IMR-90 (cell line): ENCODE measurements around the gene VSIG10L. TPM values are rescaled to one million over a fixed set of nuclear protein-coding genes. Genes with fewer than 3 reads are reported as not detected.

Experiments used
- ATAC-seq: fragments of 200-7000 bp; cut with Tn5 transposase; 2 replicates; pipeline ENCODE4 v1.9.1; 2020; ENCODE audit warnings: low read depth, mild to moderate bottlenecking, moderate library complexity
- BruUV-seq: library from RNA; stranded (reverse); fragments of 400-500 nt; replicated peaks from 2 replicates; lab custom pipeline; 2021; lab: Mats Ljungman, UMichigan
- CTCF ChIA-PET: fragments of 300-600 bp; formaldehyde crosslinking; extraction: SDS; loops from one replicate; lab custom pipeline; 2021; ENCODE audit warnings: antibody characterized with exemption; lab: Yijun Ruan, JAX
- POLR2A ChIA-PET: fragments of 300-600 bp; sonication (Branson Sonifier 250); formaldehyde crosslinking; loops from one replicate; lab custom pipeline; 2022; ENCODE audit warnings: antibody characterized with exemption; ENCODE audit not compliant: unreplicated experiment; lab: Charles Lee
- DNase-seq: peaks from one replicate; pipeline ENCODE4 v3.0.0; 2013
- H2AFZ ChIP-seq: replicated peaks from 2 replicates; pipeline ENCODE3; 2013; ENCODE audit warnings: low read length, mild to moderate bottlenecking; ENCODE audit not compliant: poor library complexity
- H2AK5ac ChIP-seq: 2 replicates; pipeline ENCODE4 v1.6.1; 2013; ENCODE audit warnings: low read depth, low read length, inconsistent platforms
- H2AK9ac ChIP-seq: replicated peaks from 2 replicates; pipeline ENCODE3; 2013; ENCODE audit warnings: mild to moderate bottlenecking, low read depth, low read length, moderate library complexity; ENCODE audit not compliant: poor library complexity
- H2BK120ac ChIP-seq: 2 replicates; pipeline ENCODE4 v1.6.1; 2013; ENCODE audit warnings: low read depth, low read length, inconsistent platforms
- H2BK15ac ChIP-seq: 3 replicates; pipeline ENCODE4 v1.6.1; 2013; ENCODE audit warnings: low read depth, low read length, inconsistent platforms
- H2BK20ac ChIP-seq: 2 replicates; pipeline ENCODE4 v1.6.1; 2013; ENCODE audit warnings: low read depth, mild to moderate bottlenecking, inconsistent platforms, low read length, moderate library complexity
- H2BK5ac ChIP-seq: 2 replicates; pipeline ENCODE4 v1.6.1; 2013; ENCODE audit warnings: mild to moderate bottlenecking, low read depth, low read length, inconsistent platforms; ENCODE audit not compliant: poor library complexity, severe bottlenecking
- H3K14ac ChIP-seq: replicated peaks from 2 replicates; pipeline ENCODE4 v1.6.1; 2013; ENCODE audit warnings: low read depth, low read length, inconsistent platforms
- H3K18ac ChIP-seq: 2 replicates; pipeline ENCODE4 v1.6.1; 2013; ENCODE audit warnings: low read depth, low read length, control low read depth
- H3K23ac ChIP-seq: 2 replicates; pipeline ENCODE4 v1.6.1; 2013; ENCODE audit warnings: low read depth, low read length, inconsistent platforms
- H3K27ac ChIP-seq: 2 replicates; pipeline ENCODE4 v1.5.1; 2013; ENCODE audit warnings: mild to moderate bottlenecking, control low read depth, low read length; ENCODE audit not compliant: insufficient read depth
- H3K27me3 ChIP-seq: 2 replicates; pipeline ENCODE4 v1.6.1; 2013; ENCODE audit warnings: low read length; ENCODE audit not compliant: control insufficient read depth, insufficient read depth
- H3K36me3 ChIP-seq: 2 replicates; pipeline ENCODE4 v1.6.1; 2013; ENCODE audit warnings: low read length, mixed read lengths; ENCODE audit not compliant: control insufficient read depth, insufficient read depth
- H3K4ac ChIP-seq: 2 replicates; pipeline ENCODE4 v1.6.1; 2013; ENCODE audit warnings: low read depth, low read length, inconsistent platforms
- H3K4me1 ChIP-seq: 2 replicates; pipeline ENCODE4 v1.6.1; 2013; ENCODE audit warnings: low read length, mixed read lengths; ENCODE audit not compliant: control insufficient read depth, insufficient read depth
- H3K4me2 ChIP-seq: 2 replicates; pipeline ENCODE4 v1.6.1; 2013; ENCODE audit warnings: low read depth, mild to moderate bottlenecking, control low read depth, low read length, moderate library complexity
- H3K4me3 ChIP-seq: 2 replicates; pipeline ENCODE4 v1.5.1; 2013; ENCODE audit warnings: low read depth, mild to moderate bottlenecking, control low read depth, low read length, moderate library complexity; ENCODE audit not compliant: insufficient read depth
- H3K56ac ChIP-seq: 2 replicates; pipeline ENCODE4 v1.6.1; 2013; ENCODE audit warnings: low read length, inconsistent platforms; ENCODE audit not compliant: insufficient read depth; ENCODE audit errors: extremely low read depth
- H3K79me1 ChIP-seq, 2 experiments: 2 replicates each; pipeline ENCODE4 v1.6.1; 2013; ENCODE audit warnings: low read length in 2 of 2, inconsistent platforms in 1 of 2, low read depth in 1 of 2
- H3K9ac ChIP-seq: 2 replicates; pipeline ENCODE4 v1.6.1; 2013; ENCODE audit warnings: low read depth, low read length, control low read depth
- H3K9me1 ChIP-seq: 2 replicates; pipeline ENCODE4 v1.6.1; 2013; ENCODE audit warnings: low read length, inconsistent platforms; ENCODE audit not compliant: insufficient read depth
- H3K9me3 ChIP-seq: 2 replicates; pipeline ENCODE4 v1.6.1; 2013; ENCODE audit warnings: low read length; ENCODE audit not compliant: control insufficient read depth, insufficient read depth
- H4K20me1 ChIP-seq: 2 replicates; pipeline ENCODE4 v1.6.1; 2013; ENCODE audit warnings: low read length, inconsistent platforms; ENCODE audit not compliant: insufficient read depth
- H4K5ac ChIP-seq: 2 replicates; pipeline ENCODE4 v1.6.1; 2013; ENCODE audit warnings: mild to moderate bottlenecking, low read depth, low read length, control low read depth
- H4K8ac ChIP-seq, 2 experiments: 2 replicates each; pipeline ENCODE4 v1.6.1; 2013; ENCODE audit warnings: low read depth in 2 of 2, low read length in 2 of 2, control low read depth in 1 of 2, inconsistent platforms in 1 of 2
- H4K91ac ChIP-seq: 2 replicates; pipeline ENCODE4 v1.6.1; 2013; ENCODE audit warnings: low read depth, low read length, inconsistent platforms; ENCODE audit not compliant: insufficient read depth
- CEBPB ChIP-seq: IDR thresholded peaks from 2 replicates; pipeline ENCODE4 v1.6.1; 2012; ENCODE audit warnings: low read depth, low read length, improper control_type of control experiment
- CHD1 ChIP-seq: IDR thresholded peaks from 2 replicates; pipeline ENCODE4 v1.6.1; 2012; ENCODE audit warnings: low read depth, low read length, improper control_type of control experiment
- FOS ChIP-seq: fragments of 150-350 bp; IDR thresholded peaks from 2 replicates; pipeline ENCODE4 v1.6.1; 2016; ENCODE audit warnings: low read depth, low read length
- POLR2A ChIP-seq: IDR thresholded peaks from 2 replicates; pipeline ENCODE4 v1.6.1; 2012; ENCODE audit warnings: mild to moderate bottlenecking, low read depth, low read length
- RAD21 ChIP-seq: IDR thresholded peaks from 2 replicates; pipeline ENCODE4 v1.6.1; 2012; ENCODE audit warnings: low read length, improper control_type of control experiment
- RCOR1 ChIP-seq: IDR thresholded peaks from 2 replicates; pipeline ENCODE4 v1.6.1; 2012; ENCODE audit warnings: mild to moderate bottlenecking, low read length, improper control_type of control experiment; ENCODE audit not compliant: insufficient replicate concordance
- RFX5 ChIP-seq: IDR thresholded peaks from 2 replicates; pipeline ENCODE4 v1.8.0; 2012; ENCODE audit warnings: low read depth, mild to moderate bottlenecking, low read length, moderate library complexity
- SMC3 ChIP-seq: fragments of 150-350 bp; IDR thresholded peaks from 2 replicates; pipeline ENCODE4 v1.6.1; 2016; ENCODE audit warnings: low read depth, mild to moderate bottlenecking, antibody characterized with exemption, low read length, moderate library complexity
- WGBS, 2 experiments: methylation state at CpG; one replicate each; pipeline versions ENCODE4 v1.1.5 to v1.1.7; 2013; ENCODE audit warnings: missing lambda C conversion rate in 2 of 2; ENCODE audit not compliant: insufficient read length in 1 of 2; ENCODE audit errors: extremely low coverage in 2 of 2; 5-methylcytosine and 5-hydroxymethylcytosine counted together
- dilution Hi-C: fragments of 300-500 bp; cut with HindIII; formaldehyde crosslinking; loops from one replicate; pipeline ENCODE4 v1.14.3; 2018; ENCODE audit warnings: low sequenced_read_pairs; ENCODE audit not compliant: unreplicated experiment
- in situ Hi-C: fragments of 300-500 bp; cut with MboI; formaldehyde crosslinking; loops from 3 replicates; pipeline ENCODE4 v1.14.3; 2019; ENCODE audit warnings: low sequenced_read_pairs, inconsistent platforms, mixed read lengths
- intact Hi-C: fragments of 100-400 bp; cut with micrococcal nuclease; formaldehyde crosslinking; loops from 2 replicates; pipeline ENCODE4 v1.10.0; 2022
- polyA plus RNA-seq, 3 experiments: library from polyadenylated mRNA; depleted of rRNA; stranded (reverse); fragments of >200 nt; gene quantifications; 2 replicates each; pipeline ENCODE4 v1.2.3, GENCODE V29; 2012; ENCODE audit warnings: low replicate concordance in 1 of 3
- total RNA-seq: library from RNA; depleted of rRNA; stranded (reverse); fragments of >200 nt; gene quantifications from 2 replicates; pipeline ENCODE4 v1.2.3, GENCODE V29; 2012
- TF ChIP-seq, protein P1 (sequence below): conservative IDR thresholded peaks from 2 replicates; pipeline ENCODE4 v1.5.1; 2012; ENCODE audit warnings: mild to moderate bottlenecking, low read depth, low read length, improper control_type of control experiment

Gene VSIG10L
- total and polyA plus RNA-seq, 2 of the 4 experiments (the other 2 are of a cell fraction): 0.18 to 1.2 TPM

DNA sequence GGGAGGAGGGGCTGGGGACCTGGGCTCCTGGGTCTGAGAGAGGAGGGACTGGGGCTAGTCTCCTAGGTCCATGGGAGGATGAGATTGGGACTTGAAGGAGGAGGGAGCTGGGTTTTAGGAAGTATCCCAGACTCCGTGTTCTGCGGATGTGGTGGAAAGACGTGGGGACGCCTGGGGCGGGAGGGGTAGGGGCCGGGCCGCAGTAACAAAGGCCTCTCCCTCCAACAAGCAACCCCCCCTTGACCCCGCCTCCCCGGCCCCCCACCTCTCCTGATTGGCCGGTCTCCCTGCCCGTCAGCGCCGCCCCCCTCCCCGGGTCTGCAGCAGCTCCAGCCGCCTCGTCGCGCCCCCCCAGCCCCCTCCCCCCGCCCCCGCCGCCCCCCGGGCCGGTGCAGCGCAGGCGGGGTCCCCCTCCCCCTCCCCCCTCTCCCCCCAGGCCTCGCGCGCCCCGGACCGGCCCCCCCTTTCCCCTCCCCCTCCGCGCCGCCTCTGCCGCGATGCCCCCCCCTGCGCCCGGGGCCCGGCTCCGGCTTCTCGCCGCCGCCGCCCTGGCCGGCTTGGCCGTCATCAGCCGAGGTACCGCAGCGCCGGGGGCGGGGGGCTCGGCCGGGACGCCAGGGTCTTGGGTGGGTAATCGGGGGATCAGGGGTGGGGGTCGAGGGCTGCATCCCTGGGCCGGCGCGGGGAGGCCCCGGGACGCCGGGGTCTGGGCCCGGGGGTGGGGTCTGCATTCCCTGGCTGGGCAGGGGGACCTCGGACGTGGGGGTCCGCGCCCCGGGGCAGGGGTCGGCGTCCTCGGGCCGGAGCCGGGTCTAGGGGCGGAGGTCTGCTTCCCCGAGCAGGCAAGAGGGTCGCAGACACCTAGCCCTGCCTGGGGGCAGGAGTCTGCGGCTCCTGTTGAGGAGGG, 30.3 kb downstream of the VSIG10L start, which contains the start of gene IGLON5:
TSS of gene IGLON5 (plus strand) at position 294 of the 907 bp plus-strand sequence. CDS start at position 498, 204 bp downstream.
- DNase-seq: no peak

More for the DNA sequence above, 30.3 kb downstream of the VSIG10L start, which contains the start of gene IGLON5:
- Histone ChIP-seq H3K56ac (no peak within 1 kb of the TSS), H3K4me1 (no peaks in the 10 kb centered on the region), H2AK9ac (no peak within 1 kb of the TSS), H3K14ac (no peak within 1 kb of the TSS), H2AK5ac (no peak within 1 kb of the TSS), H3K23ac (no peak within 1 kb of the TSS), H4K5ac (no peak within 1 kb of the TSS), H2BK5ac (no peak within 1 kb of the TSS), H4K91ac (no peak within 1 kb of the TSS), H3K9me3 (0 out of 2 replicates have a peak, but pooled peaks cover 2% of the 10 kb centered on the region), H3K9me1 (no peaks in the 10 kb centered on the region), H3K4ac (no peak within 1 kb of the TSS), H3K18ac (no peak within 1 kb of the TSS), H2BK120ac (no peak within 1 kb of the TSS), H3K4me2 (no peak within 1 kb of the TSS), H3K27me3 (no peaks in the 10 kb centered on the region; the same call in 1 of the 2 replicates), H4K20me1 (no peaks in the 10 kb centered on the region), H2AFZ (no peak within 1 kb of the TSS), H3K36me3 (no peaks in the 10 kb centered on the region), H2BK20ac (no peak within 1 kb of the TSS), H4K8ac (no peak within 1 kb of the TSS), H3K9ac (no peak within 1 kb of the TSS), H2BK15ac (no peak within 1 kb of the TSS), H3K27ac (no peak within 1 kb of the TSS), H3K4me3 (no peak within 1 kb of the TSS), H3K79me1 (no peaks in the 10 kb centered on the region)
- no TSS peak for BruUV-seq
- TF ChIP-seq, protein P1, sequence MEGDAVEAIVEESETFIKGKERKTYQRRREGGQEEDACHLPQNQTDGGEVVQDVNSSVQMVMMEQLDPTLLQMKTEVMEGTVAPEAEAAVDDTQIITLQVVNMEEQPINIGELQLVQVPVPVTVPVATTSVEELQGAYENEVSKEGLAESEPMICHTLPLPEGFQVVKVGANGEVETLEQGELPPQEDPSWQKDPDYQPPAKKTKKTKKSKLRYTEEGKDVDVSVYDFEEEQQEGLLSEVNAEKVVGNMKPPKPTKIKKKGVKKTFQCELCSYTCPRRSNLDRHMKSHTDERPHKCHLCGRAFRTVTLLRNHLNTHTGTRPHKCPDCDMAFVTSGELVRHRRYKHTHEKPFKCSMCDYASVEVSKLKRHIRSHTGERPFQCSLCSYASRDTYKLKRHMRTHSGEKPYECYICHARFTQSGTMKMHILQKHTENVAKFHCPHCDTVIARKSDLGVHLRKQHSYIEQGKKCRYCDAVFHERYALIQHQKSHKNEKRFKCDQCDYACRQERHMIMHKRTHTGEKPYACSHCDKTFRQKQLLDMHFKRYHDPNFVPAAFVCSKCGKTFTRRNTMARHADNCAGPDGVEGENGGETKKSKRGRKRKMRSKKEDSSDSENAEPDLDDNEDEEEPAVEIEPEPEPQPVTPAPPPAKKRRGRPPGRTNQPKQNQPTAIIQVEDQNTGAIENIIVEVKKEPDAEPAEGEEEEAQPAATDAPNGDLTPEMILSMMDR: no peak
- TF ChIP-seq CHD1 (no peak), FOS (no peak), SMC3 (no peak), RFX5 (no peak), POLR2A (no peak), CEBPB (no peak), RAD21 (no peak), RCOR1 (no peak)
- intact Hi-C loops (no loop called here), in situ Hi-C loops (no loop called here), dilution Hi-C loops (no loop called here)
- CTCF ChIA-PET: no interaction called here
- 3% methylated on average over 12 of the region's 76 CpGs; no CpG with 5 or more reads in 1 of the 2 experiments for WGBS, 2 experiments
- no peak for ATAC-seq
- POLR2A ChIA-PET: no interaction called here
